ENCODE results near the gene CHRNE.
"Not testable (repeated sequence)": the region's sequence is repeated elsewhere in the genome, so short reads cannot be mapped to it uniquely, and the experiment has no call there.

Gene CHRNE

GRCh38 chr17:4872786-4873185, 30.1 kb downstream of the CHRNE start:
- no peak for DNase-seq (ENCODE audit: low read depth, low spot score)
- TF ChIP-seq CTCF (IDR thresholded peaks at IDR 0.05; ENCODE audit: insufficient read depth, low read length, missing control alignments) = no peak
- POLR2A ChIA-PET = no interaction called here
- CTCF ChIA-PET = interaction anchor here (1.9 to 2.4 kb wide), 3 partner anchors 9 to 83 kb away, joined by 5 to 9 read pairs (median 8); no protein-coding TSS in a partner anchor
- no peak overlapping the region for H3K4me3 ChIP-seq (ENCODE audit: low read depth, low read length)

- H3K4me3 ChIP-seq (ENCODE audit: low read depth, low read length) = no peak overlapping the region
- POLR2A ChIA-PET = no interaction called here
- DNase-seq (ENCODE audit: low read depth, low spot score) = no peak
- TF ChIP-seq CTCF (IDR thresholded peaks at IDR 0.05; ENCODE audit: insufficient read depth, low read length, missing control alignments) = no peak
- CTCF ChIA-PET = interaction anchor here (1.2 to 1.6 kb wide), 3 partner anchors 11 to 82 kb away, joined by 4 to 6 read pairs (median 5); partner anchors contain the start of gene GLTPD2
Measured at GRCh38 chr17:4870855-4871254, 32.0 kb downstream of the CHRNE start.

GRCh38 chr17:4869058-4869998, 33.6 kb downstream of the CHRNE start:
- CTCF ChIA-PET = interaction anchor here (1.2 to 1.6 kb wide), 3 partner anchors 11 to 81 kb away, joined by 4 to 6 read pairs (median 5); partner anchors contain the start of gene GLTPD2
- H3K4me3 ChIP-seq (ENCODE audit: low read depth, low read length); POLR2A ChIA-PET; DNase-seq (ENCODE audit: low read depth, low spot score): not testable (repeated sequence)

- DNase-seq (ENCODE audit: low read depth, low spot score); H3K4me3 ChIP-seq (ENCODE audit: low read depth, low read length); POLR2A ChIA-PET: not testable (repeated sequence)
- CTCF ChIA-PET = interaction anchor here (1.1 kb wide), 1 partner anchor 77 kb away, joined by 4 read pairs; no protein-coding TSS in a partner anchor
Measured at GRCh38 chr17:4867535-4867934, 35.4 kb downstream of the CHRNE start.

GRCh38 chr17:4863321-4863720, 39.6 kb downstream of the CHRNE start:
- DNase-seq (ENCODE audit: low read depth, low spot score) = no peak
- CTCF ChIA-PET = interaction anchor here (1.0 to 1.4 kb wide), 3 partner anchors 18 to 73 kb away, joined by 4 to 5 read pairs (median 5); no protein-coding TSS in a partner anchor
- no peak for TF ChIP-seq CTCF (IDR thresholded peaks at IDR 0.05; ENCODE audit: insufficient read depth, low read length, missing control alignments)
- POLR2A ChIA-PET = no interaction called here
- H3K4me3 ChIP-seq (ENCODE audit: low read depth, low read length) = no peak overlapping the region

- CTCF ChIA-PET = interaction anchor here (1.0 to 1.4 kb wide), 3 partner anchors 18 to 72 kb away, joined by 4 to 5 read pairs (median 5); no protein-coding TSS in a partner anchor
- no peak for TF ChIP-seq CTCF (IDR thresholded peaks at IDR 0.05; ENCODE audit: insufficient read depth, low read length, missing control alignments)
- POLR2A ChIA-PET = no interaction called here
- no peak overlapping the region for H3K4me3 ChIP-seq (ENCODE audit: low read depth, low read length)
- DNase-seq (ENCODE audit: low read depth, low spot score) = no peak
Measured at GRCh38 chr17:4862720-4863119, 40.2 kb downstream of the CHRNE start.

- H3K4me3 ChIP-seq (ENCODE audit: low read depth, low read length) = no peak overlapping the region
- TF ChIP-seq CTCF (IDR thresholded peaks at IDR 0.05; ENCODE audit: insufficient read depth, low read length, missing control alignments) = no peak
- no peak for DNase-seq (ENCODE audit: low read depth, low spot score)
- ChIA-PET CTCF (interaction anchor here (1.1 to 2.2 kb wide), 4 partner anchors 21 to 74 kb away, joined by 4 to 10 read pairs (median 6); partner anchors contain the start of gene GLTPD2), POLR2A (no interaction called here)
Measured at GRCh38 chr17:4861052-4861451, 41.8 kb downstream of the CHRNE start.

All from AG04449 (cell line).